ENCODE measurements around the gene KRTAP5-3.
"Not testable (repeated sequence)": the region's sequence is repeated elsewhere in the genome, so short reads cannot be mapped to it uniquely, and the experiment has no call there.

DNA sequence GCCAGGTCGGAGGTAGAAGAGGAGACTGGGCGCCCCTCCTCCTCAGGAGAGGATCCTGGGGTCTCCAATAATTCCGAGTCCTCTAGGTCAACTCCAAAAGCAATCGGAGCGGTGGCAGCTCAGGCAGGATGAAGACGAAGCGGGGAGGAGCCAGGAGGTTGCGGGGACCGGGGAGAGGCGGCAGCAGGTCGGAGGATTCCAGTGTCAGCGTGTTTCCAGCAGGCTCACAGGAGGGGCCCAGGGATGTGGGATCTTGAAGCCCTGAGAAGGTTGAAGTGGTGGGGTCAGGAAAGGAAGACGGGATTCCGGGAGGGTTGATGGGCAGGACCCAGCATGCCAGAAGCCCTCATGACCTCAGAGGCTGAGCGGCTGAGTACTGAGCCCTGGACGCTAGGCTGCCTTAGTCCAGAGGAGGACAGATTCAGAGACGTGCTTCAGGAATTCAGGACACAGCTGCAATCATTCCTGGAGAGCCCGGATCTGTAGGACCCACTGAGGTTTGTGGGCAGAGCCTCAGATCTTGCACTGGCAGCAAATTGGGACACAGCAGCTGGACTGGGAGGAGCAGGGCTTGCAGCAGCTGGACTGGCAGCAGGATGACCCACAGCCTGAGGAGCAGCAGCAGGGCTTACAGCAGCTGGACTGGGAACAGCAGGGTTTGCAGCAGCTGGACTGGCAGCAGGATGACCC, 962 bp downstream of the KRTAP5-3 start:
- TF ChIP-seq, protein P1, sequence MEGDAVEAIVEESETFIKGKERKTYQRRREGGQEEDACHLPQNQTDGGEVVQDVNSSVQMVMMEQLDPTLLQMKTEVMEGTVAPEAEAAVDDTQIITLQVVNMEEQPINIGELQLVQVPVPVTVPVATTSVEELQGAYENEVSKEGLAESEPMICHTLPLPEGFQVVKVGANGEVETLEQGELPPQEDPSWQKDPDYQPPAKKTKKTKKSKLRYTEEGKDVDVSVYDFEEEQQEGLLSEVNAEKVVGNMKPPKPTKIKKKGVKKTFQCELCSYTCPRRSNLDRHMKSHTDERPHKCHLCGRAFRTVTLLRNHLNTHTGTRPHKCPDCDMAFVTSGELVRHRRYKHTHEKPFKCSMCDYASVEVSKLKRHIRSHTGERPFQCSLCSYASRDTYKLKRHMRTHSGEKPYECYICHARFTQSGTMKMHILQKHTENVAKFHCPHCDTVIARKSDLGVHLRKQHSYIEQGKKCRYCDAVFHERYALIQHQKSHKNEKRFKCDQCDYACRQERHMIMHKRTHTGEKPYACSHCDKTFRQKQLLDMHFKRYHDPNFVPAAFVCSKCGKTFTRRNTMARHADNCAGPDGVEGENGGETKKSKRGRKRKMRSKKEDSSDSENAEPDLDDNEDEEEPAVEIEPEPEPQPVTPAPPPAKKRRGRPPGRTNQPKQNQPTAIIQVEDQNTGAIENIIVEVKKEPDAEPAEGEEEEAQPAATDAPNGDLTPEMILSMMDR (IDR thresholded peaks at IDR 0.05), result not testable (repeated sequence)
- TF ChIP-seq POLR2A (IDR thresholded peaks at IDR 0.05), result not testable (repeated sequence)

Measured in lower leg skin (tissue), 3 donors.